Progenitor cell of endocrine pancreas (in vitro differentiated cells): Measurements from ENCODE around the gene MYH9. TPM values are rescaled to one million over a fixed set of nuclear protein-coding genes. Genes with fewer than 3 reads are reported as not detected.
"Not testable (repeated sequence)": the region's sequence is repeated elsewhere in the genome, so short reads cannot be mapped to it uniquely, and the experiment has no call there.

ENCODE experiments used
- DNase-seq: peaks from one replicate; pipeline ENCODE4 v3.0.0; 2021; ENCODE audit warnings: low spot score; ENCODE audit not compliant: unreplicated experiment
- H3K27ac Mint-ChIP-seq: 2 replicates; pipeline ENCODE4 v1.8.0; 2021; ENCODE audit warnings: mild to moderate bottlenecking, moderate library complexity, mixed read lengths
- H3K27me3 Mint-ChIP-seq: 2 replicates; pipeline ENCODE4 v1.8.0; 2021; ENCODE audit warnings: mixed read lengths
- H3K36me3 Mint-ChIP-seq: 2 replicates; pipeline ENCODE4 v1.8.0; 2022; ENCODE audit warnings: mixed read lengths; ENCODE audit not compliant: insufficient read depth
- H3K4me1 Mint-ChIP-seq: 2 replicates; pipeline ENCODE4 v1.8.0; 2021; ENCODE audit warnings: low read depth, mixed read lengths
- H3K4me3 Mint-ChIP-seq: 2 replicates; pipeline ENCODE4 v1.8.0; 2021; ENCODE audit warnings: low read depth, mild to moderate bottlenecking, moderate library complexity, mixed read lengths
- H3K9me3 Mint-ChIP-seq: 2 replicates; pipeline ENCODE4 v1.8.0; 2021; ENCODE audit warnings: low read depth, mixed read lengths
- total RNA-seq: library from RNA; stranded (reverse); gene quantifications from 2 replicates; pipeline ENCODE4 v1.2.1, GENCODE V29; 2021
- TF ChIP-seq, protein P1 (sequence below): fragments of 200-600 bp; sonication (generic); IDR thresholded peaks from one replicate; pipeline ENCODE4 v1.5.0; 2021; ENCODE audit warnings: antibody characterized with exemption, mild to moderate bottlenecking; ENCODE audit not compliant: unreplicated experiment

The MYH9 gene
- total RNA-seq, 1 donor from 2014 or later: 299 TPM

DNA sequence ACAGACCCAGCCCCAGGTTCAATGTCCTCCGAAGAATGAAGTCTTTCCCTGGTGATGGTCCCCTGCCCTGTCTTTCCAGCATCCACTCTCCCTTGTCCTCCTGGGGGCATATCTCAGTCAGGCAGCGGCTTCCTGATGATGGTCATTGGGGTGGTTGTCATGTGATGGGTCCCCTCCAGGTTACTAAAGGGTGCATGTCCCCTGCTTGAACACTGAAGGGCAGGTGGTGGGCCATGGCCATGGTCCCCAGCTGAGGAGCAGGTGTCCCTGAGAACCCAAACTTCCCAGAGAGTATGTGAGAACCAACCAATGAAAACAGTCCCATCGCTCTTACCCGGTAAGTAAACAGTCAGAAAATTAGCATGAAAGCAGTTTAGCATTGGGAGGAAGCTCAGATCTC is 120.7 kb downstream of the MYH9 start:
- Mint-ChIP-seq H3K36me3 (no peaks in the 10 kb centered on the region), H3K4me1 (no peaks in the 10 kb centered on the region), H3K4me3 (no peak overlapping the region), H3K27me3 (no peaks in the 10 kb centered on the region), H3K27ac (no peak overlapping the region), H3K9me3 (no peaks in the 10 kb centered on the region)
- no peak for DNase-seq
- TF ChIP-seq, protein P1, sequence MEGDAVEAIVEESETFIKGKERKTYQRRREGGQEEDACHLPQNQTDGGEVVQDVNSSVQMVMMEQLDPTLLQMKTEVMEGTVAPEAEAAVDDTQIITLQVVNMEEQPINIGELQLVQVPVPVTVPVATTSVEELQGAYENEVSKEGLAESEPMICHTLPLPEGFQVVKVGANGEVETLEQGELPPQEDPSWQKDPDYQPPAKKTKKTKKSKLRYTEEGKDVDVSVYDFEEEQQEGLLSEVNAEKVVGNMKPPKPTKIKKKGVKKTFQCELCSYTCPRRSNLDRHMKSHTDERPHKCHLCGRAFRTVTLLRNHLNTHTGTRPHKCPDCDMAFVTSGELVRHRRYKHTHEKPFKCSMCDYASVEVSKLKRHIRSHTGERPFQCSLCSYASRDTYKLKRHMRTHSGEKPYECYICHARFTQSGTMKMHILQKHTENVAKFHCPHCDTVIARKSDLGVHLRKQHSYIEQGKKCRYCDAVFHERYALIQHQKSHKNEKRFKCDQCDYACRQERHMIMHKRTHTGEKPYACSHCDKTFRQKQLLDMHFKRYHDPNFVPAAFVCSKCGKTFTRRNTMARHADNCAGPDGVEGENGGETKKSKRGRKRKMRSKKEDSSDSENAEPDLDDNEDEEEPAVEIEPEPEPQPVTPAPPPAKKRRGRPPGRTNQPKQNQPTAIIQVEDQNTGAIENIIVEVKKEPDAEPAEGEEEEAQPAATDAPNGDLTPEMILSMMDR: no peak

DNA sequence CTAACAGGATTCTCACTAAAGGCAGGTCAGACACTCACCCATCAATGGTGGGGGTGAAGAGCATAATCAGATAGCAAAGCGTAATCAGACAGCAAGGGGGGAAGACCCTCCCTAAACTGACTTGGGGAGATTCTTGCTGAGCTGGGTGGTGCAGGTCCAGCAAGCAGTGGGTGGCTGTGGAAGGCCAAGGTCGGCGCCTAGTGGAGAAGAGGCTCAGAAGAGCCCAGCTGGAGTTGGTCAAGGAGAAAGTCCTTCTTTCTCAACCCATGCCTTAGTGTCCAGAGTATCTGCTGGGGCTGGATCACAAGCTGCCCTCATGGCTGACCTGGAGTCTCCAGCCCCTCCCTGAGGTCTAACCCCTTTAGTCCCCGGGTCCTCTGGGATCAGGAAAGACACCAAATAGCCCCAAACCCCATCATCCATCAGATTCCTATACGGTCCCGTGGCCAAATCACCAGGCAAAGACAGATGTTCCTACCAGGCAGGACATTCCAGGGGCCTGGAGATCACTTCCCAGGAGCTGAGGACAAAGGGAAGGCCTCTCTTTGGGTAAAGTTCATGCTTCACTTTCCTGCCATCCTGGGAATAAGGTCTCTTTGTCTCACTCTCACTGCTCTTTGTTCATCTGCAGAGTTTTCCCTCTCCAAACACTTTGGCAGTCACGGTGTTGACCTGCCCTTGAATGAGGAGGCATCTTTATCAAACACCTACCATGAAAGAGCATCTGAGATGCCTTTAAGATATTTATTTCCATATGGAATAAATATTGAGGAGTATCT is 123.7 kb downstream of the MYH9 start:
- DNase-seq, H3K4me3 Mint-ChIP-seq, H3K9me3 Mint-ChIP-seq, H3K4me1 Mint-ChIP-seq, H3K36me3 Mint-ChIP-seq, H3K27me3 Mint-ChIP-seq, H3K27ac Mint-ChIP-seq: not testable (repeated sequence)

DNA sequence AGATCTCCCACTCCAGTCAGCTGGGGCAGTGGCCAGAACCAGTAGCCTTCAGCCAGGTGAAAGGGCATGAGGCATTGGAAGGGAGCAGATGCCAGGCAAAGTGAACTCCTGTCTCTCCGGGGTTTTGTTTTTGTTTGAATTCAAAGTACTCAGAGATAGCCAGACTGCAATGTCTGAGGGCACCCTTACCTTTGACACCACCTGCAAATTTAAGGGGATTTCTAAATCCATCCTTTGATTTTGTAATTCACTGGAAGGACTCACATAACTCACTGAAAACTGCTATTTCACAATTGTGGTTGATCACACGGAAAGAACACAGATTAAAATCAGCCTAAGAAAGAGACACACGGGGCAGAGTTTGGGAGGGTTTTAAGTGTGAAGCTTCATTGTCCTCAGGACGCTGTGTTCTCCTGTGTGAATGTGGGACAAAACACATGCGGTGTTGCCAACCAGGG is 124.5 kb downstream of the MYH9 start:
- not testable (repeated sequence) for H3K9me3 Mint-ChIP-seq, H3K4me3 Mint-ChIP-seq, H3K27ac Mint-ChIP-seq, H3K27me3 Mint-ChIP-seq, DNase-seq, H3K36me3 Mint-ChIP-seq
- H3K4me1 Mint-ChIP-seq: peaks cover 14% of the 10 kb centered on the region

DNA sequence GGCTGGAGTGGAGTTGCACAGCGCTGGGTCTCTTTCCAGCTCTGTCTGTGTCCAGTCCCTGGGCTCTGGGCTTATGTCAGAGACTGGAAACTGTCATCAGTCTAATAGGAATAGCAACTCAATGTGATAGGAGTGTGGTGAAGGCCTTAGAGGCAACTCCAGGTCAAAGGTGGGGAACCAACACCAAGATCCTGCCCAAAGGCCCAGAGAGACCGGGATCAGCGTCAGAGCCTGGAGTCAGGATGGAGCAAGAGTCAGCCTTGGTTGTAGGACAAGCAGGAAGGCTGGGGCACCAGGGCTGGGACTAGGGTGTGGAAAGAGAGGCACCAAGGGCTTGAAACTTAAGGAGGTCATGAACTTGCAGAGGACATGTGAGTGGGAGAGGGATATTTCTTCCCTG is 125.5 kb downstream of the MYH9 start:
- H3K36me3 Mint-ChIP-seq, H3K27ac Mint-ChIP-seq, DNase-seq, H3K9me3 Mint-ChIP-seq, H3K4me3 Mint-ChIP-seq, H3K27me3 Mint-ChIP-seq: not testable (repeated sequence)
- H3K4me1 Mint-ChIP-seq: peaks cover 14% of the 10 kb centered on the region

DNA sequence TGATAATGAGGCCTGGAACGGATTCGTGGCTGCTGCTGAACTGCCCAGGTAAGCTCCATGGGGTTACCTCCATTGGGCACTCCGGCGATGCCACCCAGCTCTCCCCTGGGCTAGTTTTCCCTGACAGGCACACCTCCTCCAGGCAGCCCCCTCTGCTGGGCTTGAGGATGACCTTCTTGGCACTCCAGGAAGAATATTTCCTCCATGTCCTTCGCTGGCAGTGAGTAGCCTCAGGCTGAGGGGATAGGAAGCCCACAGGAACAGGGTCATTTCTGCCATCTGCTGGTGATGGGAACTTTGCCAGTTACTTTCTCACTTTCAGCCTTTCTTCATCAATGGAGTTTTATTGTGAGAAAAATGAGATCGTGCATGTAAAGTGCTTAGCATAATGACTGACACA is 126.1 kb downstream of the MYH9 start:
- H3K27me3 Mint-ChIP-seq, H3K36me3 Mint-ChIP-seq, H3K27ac Mint-ChIP-seq, H3K9me3 Mint-ChIP-seq, H3K4me3 Mint-ChIP-seq, DNase-seq: not testable (repeated sequence)
- peaks cover 14% of the 10 kb centered on the region for H3K4me1 Mint-ChIP-seq

DNA sequence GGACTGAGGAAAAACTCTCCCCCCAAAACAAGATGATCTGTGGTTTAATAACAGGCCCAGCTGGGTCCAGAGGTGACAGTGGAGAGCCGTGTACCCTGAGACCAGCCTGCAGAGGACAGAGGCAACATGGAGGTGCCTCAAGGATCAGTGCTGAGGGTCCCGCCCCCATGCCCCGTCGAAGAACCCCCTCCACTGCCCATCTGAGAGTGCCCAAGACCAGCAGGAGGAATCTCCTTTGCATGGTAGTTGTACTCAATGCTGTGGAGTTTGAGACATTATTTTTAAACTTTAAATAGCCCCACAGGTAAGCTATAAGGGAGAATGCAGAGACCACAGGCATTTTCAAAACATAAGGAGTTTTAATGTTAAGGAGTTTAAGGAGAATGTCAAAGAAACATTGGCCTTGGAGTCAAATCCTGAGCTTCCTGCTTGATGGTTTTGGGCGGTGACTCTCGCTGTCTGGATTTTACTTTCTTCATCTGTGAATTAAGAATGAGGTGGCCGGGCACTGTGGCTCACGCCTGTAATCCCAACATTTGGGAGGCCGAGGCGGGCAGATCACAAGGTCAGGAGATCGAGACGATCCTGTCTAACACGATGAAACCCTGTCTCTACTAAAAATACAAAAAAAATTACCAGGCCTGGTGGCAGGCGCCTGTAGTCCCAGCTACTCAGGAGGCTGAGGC is 128.0 kb downstream of the MYH9 start:
- DNase-seq: no peak
- TF ChIP-seq, protein P1: no peak
- Mint-ChIP-seq H3K27me3 (no peaks in the 10 kb centered on the region), H3K4me1 (peaks cover 14% of the 10 kb centered on the region), H3K27ac (peak overlapping the region; percentile 85), H3K9me3 (no peaks in the 10 kb centered on the region), H3K36me3 (no peaks in the 10 kb centered on the region), H3K4me3 (peak overlapping the region; percentile 31)

DNA sequence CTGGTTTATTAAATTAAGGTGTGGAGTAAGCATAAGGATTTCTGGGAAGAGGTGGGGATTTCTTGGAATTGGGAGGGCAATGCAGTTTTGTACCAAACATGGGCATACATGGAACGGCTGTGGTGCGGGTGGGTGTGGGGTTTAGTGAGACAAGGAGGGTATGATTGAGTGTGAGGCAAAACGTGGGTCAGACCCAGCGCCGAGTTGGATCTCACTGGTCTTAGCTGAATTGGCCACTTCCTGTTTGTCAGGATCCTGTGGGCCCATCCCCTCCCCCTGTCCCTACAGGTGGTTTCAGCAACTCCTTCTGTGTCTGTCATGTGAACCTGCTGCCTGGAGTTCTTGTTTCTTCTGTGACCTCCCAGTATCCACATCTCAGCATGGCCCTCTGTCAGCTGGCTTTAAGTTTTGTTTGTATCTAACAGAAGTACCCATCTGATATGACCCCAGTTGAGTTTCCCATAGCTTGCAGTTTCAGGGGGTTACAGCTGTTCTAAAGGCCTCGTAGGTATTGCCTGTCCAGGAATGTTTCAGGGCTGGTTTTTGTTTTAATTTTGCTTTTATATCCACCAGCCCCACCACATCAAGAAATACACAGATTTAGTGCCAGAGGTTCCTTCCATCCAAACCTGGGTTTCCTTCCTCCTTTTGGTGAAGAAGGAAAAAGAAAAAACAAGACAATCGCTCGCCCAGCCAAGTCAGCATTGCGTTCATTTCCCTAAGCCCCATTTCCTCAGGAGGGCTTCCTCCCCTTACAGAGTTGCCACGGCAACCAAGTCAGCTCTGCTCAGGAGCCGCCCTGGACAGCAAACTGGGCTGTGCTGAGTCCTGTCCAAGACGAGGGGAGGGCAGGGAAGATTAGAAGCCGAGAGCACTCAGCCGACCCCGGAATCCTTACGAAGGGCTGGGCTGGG is 128.8 kb downstream of the MYH9 start:
- H3K36me3 Mint-ChIP-seq: no peaks in the 10 kb centered on the region
- H3K27me3 Mint-ChIP-seq: no peaks in the 10 kb centered on the region

More for the DNA sequence above, 128.8 kb downstream of the MYH9 start:
- peak overlapping the region; percentile 85 for H3K27ac Mint-ChIP-seq
- DNase-seq: no peak
- peak overlapping the region; percentile 31 for H3K4me3 Mint-ChIP-seq
- peaks cover 14% of the 10 kb centered on the region for H3K4me1 Mint-ChIP-seq
- TF ChIP-seq, protein P1: no peak
- no peaks in the 10 kb centered on the region for H3K9me3 Mint-ChIP-seq
